Stomach (tissue), 9 donors: ENCODE measurements around the gene TENM3. TPM values are rescaled to one million over a fixed set of nuclear protein-coding genes. Genes with fewer than 3 reads are reported as not detected.

ENCODE experiments used
- DNase-seq, 2 donors: peaks; one replicate each; pipeline versions ENCODE4 v3.0.0 to v3.0.0-alpha.2; 2013 to 2019
- H3K27ac ChIP-seq, 5 donors: fragments of 200-600 bp in 4 of 5; sonication (generic) in 4 of 5; one replicate each; pipeline ENCODE4 v1.5.1; 2013 to 2019; ENCODE audit warnings: mild to moderate bottlenecking in 1 of 5, moderate library complexity in 1 of 5
- H3K27me3 ChIP-seq, 3 donors: fragments of 200-600 bp; sonication (generic); one replicate each; pipeline ENCODE4 v1.5.1; 2017 to 2019; ENCODE audit warnings: mixed run types in 1 of 3
- H3K36me3 ChIP-seq, 4 donors: fragments of 200-600 bp; sonication (generic); 1 replicate in 3 of 4; 2 replicates in 1 of 4; pipeline ENCODE4 v1.5.1; 2016 to 2019
- H3K4me1 ChIP-seq, 4 donors: fragments of 200-600 bp; sonication (generic); one replicate each; pipeline ENCODE4 v1.5.1; 2016 to 2019
- H3K4me3 ChIP-seq, 4 donors: fragments of 200-600 bp; sonication (generic) in 3 of 4; one replicate each; pipeline ENCODE4 v1.5.1; 2016 to 2019; ENCODE audit warnings: mild to moderate bottlenecking in 1 of 4
- H3K9me3 ChIP-seq, 4 donors: fragments of 200-600 bp; sonication (generic); one replicate each; pipeline ENCODE4 v1.5.1; 2016 to 2019
- CTCF ChIP-seq, 7 experiments: fragments of 450-650 bp in 4 of 7; fragments of 200-600 bp in 3 of 7; sonication (generic) in 3 of 7; IDR thresholded peaks; one replicate each; pipeline ENCODE4 v1.5.1; 2016 to 2019; ENCODE audit warnings: antibody characterized with exemption in 7 of 7, control low read depth in 2 of 7, mild to moderate bottlenecking in 1 of 7
- EP300 ChIP-seq: sonication (generic); formaldehyde crosslinking; IDR thresholded peaks from one replicate; pipeline ENCODE4 v1.6.1; 2017; ENCODE audit warnings: antibody characterized with exemption
- POLR2A ChIP-seq, 4 donors: fragments of 450-650 bp; IDR thresholded peaks; one replicate each; pipeline ENCODE4 v1.6.1; 2016; ENCODE audit warnings: antibody characterized with exemption in 4 of 4, control low read depth in 2 of 4, mild to moderate bottlenecking in 1 of 4, moderate library complexity in 1 of 4
- POLR2AphosphoS5 ChIP-seq, 3 donors: sonication (generic); formaldehyde crosslinking; IDR thresholded peaks; one replicate each; pipeline ENCODE4 v1.6.1; 2016; ENCODE audit warnings: antibody characterized with exemption in 3 of 3
- WGBS, 5 donors: extraction: QIAGEN DNeasy Blood & Tissue Kit in 3 of 5; methylation state at CpG; one replicate each; pipeline versions ENCODE4 v1.1.5 to v1.1.7; 2013 to 2018; 5-methylcytosine and 5-hydroxymethylcytosine counted together
- intact Hi-C: fragments of 100-400 bp; cut with DNase I; formaldehyde crosslinking; loops from one replicate; pipeline ENCODE4 v1.15.1; 2023; ENCODE audit warnings: low total_unique reads
- polyA plus RNA-seq, 3 donors: library from polyadenylated mRNA; stranded (reverse); fragments of 200-250 nt; gene quantifications; one replicate each; pipeline ENCODE4 v1.2.3, GENCODE V29; 2013
- total RNA-seq, 5 donors: library from RNA; depleted of rRNA; stranded (reverse); fragments of >200 nt; gene quantifications; one replicate each; pipeline versions ENCODE4 v1.1.0 to v1.2.3, GENCODE V29; 2014 to 2016
- donor health status: healthy with polysubstance abuse.
- donor health status: Bipolar disorder and iron deficiency.
- donor health status: healthy.

The TENM3 gene
- total and polyA plus RNA-seq, 8 donors = under 0.01 to 8.3 (median 0.44) TPM

GRCh38 chr4:182400790-182401189 lies 157.6 kb downstream of the TENM3 start:
- no peak for DNase-seq
- no peaks in the 10 kb centered on the region for H3K4me1 ChIP-seq
- H3K27ac ChIP-seq = no peak overlapping the region
- no peaks in the 10 kb centered on the region for H3K36me3 ChIP-seq
- no peak overlapping the region for H3K4me3 ChIP-seq
- TF ChIP-seq POLR2AphosphoS5 (IDR thresholded peaks at IDR 0.05) (no peak), POLR2A (IDR thresholded peaks at IDR 0.05) (no peak), CTCF (IDR thresholded peaks at IDR 0.05) (no peak), EP300 (no peak)
- H3K27me3 ChIP-seq = peaks cover 0 to 3% (median 0%) of the 10 kb centered on the region in 3 donors
- no peaks in the 10 kb centered on the region for H3K9me3 ChIP-seq
- intact Hi-C loops = no loop called here
- WGBS, 5 donors = 81 to 89% (median 87%) methylated on average over 7 of the region's 7 CpGs

DNA sequence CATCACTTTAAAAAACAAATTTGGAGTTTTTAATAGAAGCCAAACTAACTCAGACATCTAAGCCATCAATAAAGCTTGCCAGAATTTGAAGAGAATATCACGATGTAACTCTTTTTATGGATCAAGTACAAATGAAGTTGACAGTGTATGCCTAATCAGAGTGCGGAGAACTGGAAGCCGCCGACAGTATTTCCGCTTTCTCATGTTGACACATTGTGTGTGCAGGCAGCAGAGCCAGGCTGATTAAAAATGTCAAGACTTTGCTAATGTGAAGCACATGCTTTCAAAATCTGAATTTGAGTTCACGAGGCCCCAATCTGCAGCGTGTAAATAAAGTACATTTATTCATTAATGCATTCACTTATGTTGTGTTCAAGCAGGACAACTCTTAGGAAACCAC lies 161.2 kb downstream of the TENM3 start:
- Histone ChIP-seq H3K4me1 (no peaks in the 10 kb centered on the region), H3K9me3 (no peaks in the 10 kb centered on the region), H3K27ac (no peak overlapping the region), H3K4me3 (no peak overlapping the region), H3K27me3 (no peaks in the 10 kb centered on the region), H3K36me3 (no peaks in the 10 kb centered on the region)
- intact Hi-C loops = no loop called here
- TF ChIP-seq POLR2A (IDR thresholded peaks at IDR 0.05) (no peak), POLR2AphosphoS5 (IDR thresholded peaks at IDR 0.05) (no peak), EP300 (no peak), CTCF (IDR thresholded peaks at IDR 0.05) (no peak)
- peak in 1 of 2 donors; percentile 35 for DNase-seq
- WGBS, 5 donors = 48 to 75% (median 66%) methylated on average over 7 of the region's 7 CpGs

GRCh38 chr4:182405087-182405486 lies 161.9 kb downstream of the TENM3 start:
- no peaks in the 10 kb centered on the region for H3K9me3 ChIP-seq
- no peaks in the 10 kb centered on the region for H3K4me1 ChIP-seq
- intact Hi-C loops = no loop called here
- WGBS, 5 donors = 82 to 93% (median 84%) methylated on average over 11 of the region's 11 CpGs
- TF ChIP-seq POLR2A (IDR thresholded peaks at IDR 0.05) (no peak), POLR2AphosphoS5 (IDR thresholded peaks at IDR 0.05) (no peak), CTCF (IDR thresholded peaks at IDR 0.05) (no peak), EP300 (no peak)
- DNase-seq = no peak
- no peaks in the 10 kb centered on the region for H3K36me3 ChIP-seq
- H3K4me3 ChIP-seq = no peak overlapping the region
- no peak overlapping the region for H3K27ac ChIP-seq
- H3K27me3 ChIP-seq = no peaks in the 10 kb centered on the region

DNA sequence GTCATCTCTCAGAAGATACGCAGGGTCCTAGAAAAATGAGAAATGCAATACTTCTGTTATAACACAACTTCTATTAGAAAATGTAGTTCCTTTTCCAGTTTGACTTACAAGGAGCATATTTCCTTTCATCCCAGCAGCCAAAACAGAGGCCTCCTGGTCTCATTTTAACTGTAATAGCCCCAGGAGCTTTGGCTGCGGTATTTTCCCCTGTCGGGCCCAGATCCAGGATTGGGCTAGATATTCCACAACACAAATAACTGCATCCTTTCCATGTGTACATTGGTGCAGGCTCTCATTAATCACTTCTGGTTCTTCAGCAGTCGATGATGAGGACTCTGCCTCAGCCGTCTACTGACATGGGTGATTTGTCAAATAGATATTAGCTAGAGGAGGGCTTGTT lies 166.1 kb downstream of the TENM3 start:
- no peak for TF ChIP-seq EP300
- no peak for TF ChIP-seq POLR2A (IDR thresholded peaks at IDR 0.05)
- TF ChIP-seq POLR2AphosphoS5 (IDR thresholded peaks at IDR 0.05) = no peak
- TF ChIP-seq CTCF (IDR thresholded peaks at IDR 0.05) = no peak
- Histone ChIP-seq H3K36me3 (no peaks in the 10 kb centered on the region), H3K4me3 (no peak overlapping the region), H3K27ac (no peak overlapping the region), H3K9me3 (peaks cover 0 to 10% (median 7%) of the 10 kb centered on the region in 4 donors), H3K27me3 (no peaks in the 10 kb centered on the region), H3K4me1 (no peaks in the 10 kb centered on the region)
- DNase-seq = no peak
- intact Hi-C loops = no loop called here
- WGBS, 5 donors = 67 to 73% (median 69%) methylated on average over 5 of the region's 5 CpGs
